Ureter (tissue), 1 donor: ENCODE measurements around the gene ASB16. TPM values are rescaled to one million over a fixed set of nuclear protein-coding genes. Genes with fewer than 3 reads are reported as not detected.

Source experiments
- DNase-seq: peaks from one replicate; pipeline ENCODE4 v3.0.0-alpha.2; 2020; ENCODE audit warnings: low spot score
- total RNA-seq: library from RNA; stranded (reverse); gene quantifications from one replicate; pipeline ENCODE4 v1.2.4, GENCODE V29; 2023
- donor health status: DM: yes; HTN: yes; CAD: no.

Gene ASB16
- total RNA-seq, 1 donor from 2014 or later, result 0.36 TPM

- DNase-seq, result no peak
These were observed 39.4 kb downstream of the ASB16 start for GRCh38 chr17:44209786-44210341.

- DNase-seq, result peak; percentile 86
These were observed 40.1 kb downstream of the ASB16 start for GRCh38 chr17:44210342-44211192.

DNA sequence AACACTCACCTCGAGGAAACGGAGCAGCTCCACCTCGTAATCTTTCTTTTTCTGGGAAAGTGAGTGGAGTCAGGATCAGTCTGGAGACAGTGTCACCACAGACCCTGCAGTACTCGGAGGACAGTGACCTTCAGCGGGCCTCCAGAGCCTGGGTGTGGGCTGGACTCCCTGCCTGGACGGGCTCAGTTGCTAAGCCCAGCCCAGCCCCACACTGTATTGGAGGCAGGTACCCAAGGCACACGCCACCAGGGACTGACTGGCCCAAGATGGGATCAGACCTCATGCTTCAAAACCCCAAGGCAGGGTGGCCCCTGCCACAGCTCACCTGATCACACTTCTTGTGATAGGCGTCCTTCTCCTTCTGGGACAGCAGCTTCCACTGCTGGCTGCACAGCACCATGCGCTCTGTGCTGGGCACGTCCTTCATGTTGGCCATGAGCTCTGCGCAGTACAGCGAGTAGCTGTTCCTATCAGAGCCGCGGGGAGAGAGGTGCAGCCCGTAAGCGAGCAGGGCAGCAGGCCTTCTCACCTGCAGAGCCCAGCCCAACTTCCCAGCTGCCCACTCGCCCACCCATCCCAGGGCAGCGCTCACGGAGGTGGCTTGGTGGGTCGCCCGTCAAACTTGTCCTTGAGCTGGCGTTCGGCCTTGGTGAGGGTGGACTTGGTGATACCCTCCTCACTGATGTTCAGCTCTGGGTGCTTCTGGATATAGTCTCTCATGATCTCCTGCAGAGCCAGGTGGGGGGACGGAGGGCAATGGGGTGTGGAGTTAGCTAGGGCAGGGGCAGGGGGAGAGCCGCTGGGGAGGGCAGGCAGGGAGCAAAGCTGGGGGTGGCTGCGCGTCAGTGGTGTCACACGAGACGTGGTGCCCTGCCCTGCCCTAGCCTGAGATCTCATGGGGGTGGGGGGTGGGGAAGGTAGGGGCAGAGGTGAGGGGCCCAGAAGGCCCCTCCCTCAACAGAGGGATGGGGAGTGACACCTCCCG, 41.1 kb downstream of the ASB16 start:
- no peak for DNase-seq

DNA sequence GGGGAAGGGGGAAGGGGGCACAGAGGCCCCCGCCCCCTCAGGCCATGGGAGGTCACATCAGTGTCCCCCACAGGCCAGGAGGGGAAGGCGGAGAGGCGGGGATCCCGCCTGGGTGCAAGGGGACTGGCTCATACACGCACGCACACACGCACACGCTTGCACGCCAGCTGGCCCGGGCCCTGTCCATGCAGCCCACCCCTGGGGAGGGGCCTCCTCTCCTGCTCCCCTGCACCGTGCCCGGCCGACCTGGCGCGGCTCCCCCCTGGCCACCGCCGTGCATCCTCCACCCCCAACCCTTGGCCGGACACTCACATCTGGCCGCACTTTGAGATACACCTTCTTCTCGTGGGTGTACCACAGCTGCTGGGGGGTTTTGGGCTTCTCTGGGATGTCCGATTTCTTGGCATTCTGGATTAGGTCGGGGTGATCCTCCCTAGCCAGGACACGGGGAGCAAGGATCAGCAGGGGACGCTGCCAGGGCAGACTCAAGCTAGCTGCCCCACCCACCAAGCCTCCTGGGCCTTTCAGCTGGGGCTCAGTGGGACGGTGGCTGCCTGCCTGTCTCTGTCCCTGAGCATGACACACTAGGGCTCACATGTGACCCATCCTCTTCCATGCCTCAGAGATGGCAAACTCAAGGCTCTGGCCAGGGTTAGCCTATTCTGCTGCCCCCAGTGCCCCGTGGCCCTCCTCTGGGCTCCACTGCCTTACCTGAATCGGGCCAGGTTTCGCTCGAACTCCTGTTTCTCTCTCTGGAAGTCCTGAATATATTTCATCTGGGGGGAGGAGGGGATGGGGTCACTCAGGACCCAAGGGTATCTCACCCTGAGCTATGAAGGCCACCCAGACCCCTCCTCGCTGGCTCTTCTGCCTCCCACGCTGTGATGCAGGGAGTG, 42.3 kb downstream of the ASB16 start:
- DNase-seq, result no peak

GRCh38 chr17:44213403-44214229, 43.1 kb downstream of the ASB16 start:
- no peak for DNase-seq

- no peak for DNase-seq
These were observed 43.7 kb downstream of the ASB16 start for GRCh38 chr17:44214230-44214494.

- DNase-seq, result no peak
These were observed 44.4 kb downstream of the ASB16 start for GRCh38 chr17:44214896-44215295.

GRCh38 chr17:44216173-44216572, 45.7 kb downstream of the ASB16 start:
- no peak for DNase-seq

DNA sequence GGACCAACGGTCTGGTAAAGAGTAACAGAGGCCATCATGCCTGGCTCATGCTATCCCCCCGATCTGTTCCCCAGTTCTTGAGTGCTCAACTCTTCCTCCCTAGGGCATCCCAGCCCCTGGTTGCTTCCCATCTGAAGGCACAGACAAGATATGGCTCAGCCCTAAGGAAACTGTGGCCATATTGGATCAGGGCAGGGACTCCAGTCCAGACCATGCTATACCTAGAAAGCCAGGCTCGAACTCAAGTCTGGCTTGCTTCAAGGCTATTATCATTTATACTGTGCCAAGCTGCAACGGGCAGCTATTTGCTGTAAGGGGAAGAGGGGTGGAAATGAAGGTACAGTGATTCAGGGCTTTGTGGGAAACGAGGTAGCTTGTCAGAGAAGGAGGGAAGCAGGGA, 46.2 kb downstream of the ASB16 start:
- DNase-seq, result no peak

DNA sequence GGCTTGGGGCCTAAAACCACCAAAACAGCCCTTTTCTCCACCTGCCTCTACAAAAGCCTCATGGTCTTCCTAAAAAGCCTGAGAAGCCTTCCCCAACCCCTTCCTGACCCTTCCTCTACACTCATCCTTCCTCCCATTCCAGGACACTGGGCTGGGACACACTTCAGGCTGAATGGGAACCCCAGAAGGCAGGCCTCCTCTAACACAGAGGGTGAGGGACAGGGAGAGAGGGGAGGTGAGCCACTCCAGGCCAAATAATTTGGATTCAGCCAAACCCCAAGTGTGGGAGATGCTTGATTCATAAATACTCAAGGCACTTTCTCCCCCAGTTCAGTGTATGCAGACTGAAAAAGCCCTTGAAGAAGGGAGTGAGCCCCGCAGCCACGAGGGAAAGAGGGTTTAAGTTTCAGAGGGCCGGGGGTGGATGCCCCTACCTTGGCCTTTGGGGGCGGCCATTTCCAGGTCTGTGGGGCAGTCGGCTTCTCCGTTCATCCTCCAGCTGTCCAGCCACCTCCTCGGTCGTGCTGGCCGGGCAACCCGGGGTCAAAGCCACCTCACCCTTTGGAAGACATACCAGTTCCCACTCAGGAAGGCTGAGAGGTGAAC, 47.3 kb downstream of the ASB16 start:
- DNase-seq, result peak; percentile 64

DNA sequence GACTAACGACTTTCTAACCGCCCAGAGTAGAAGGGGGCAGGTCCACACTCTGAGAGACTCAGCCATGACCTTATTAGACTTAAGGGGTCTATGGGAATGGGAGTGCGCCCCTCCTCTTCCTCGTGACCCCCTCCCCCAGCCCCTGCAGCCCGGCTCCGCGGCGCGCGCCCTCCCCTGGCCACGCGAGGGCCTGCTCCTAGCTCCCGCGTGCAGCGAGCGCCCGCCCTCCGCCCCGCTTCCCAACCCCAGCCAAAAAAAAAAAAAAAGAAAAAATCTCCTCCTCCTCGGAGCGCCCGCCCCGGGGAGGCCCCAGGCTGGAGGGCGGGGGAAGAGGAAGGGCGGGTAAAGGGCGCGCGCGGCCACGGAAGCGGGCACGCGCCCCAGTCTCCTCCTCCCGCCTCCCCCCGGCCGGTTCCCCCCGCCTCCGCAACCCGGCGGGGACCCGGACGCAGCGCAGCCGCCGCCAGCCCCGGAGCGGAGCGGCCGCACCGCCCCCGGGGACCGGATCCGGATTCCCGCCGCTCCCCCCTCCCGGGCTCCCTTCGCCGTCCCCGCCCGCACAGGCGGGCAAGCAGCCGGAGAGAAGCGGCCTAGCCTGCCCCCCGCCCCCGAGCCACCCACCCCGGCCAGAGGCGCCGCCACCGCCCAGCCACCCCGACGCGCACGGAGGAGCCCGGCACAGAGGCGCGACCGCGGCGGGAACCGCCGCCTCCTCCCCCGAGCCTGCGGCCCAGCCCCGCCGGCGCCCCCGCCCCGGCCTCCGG, 48.0 kb downstream of the ASB16 start:
- peak; percentile 91 for DNase-seq

DNA sequence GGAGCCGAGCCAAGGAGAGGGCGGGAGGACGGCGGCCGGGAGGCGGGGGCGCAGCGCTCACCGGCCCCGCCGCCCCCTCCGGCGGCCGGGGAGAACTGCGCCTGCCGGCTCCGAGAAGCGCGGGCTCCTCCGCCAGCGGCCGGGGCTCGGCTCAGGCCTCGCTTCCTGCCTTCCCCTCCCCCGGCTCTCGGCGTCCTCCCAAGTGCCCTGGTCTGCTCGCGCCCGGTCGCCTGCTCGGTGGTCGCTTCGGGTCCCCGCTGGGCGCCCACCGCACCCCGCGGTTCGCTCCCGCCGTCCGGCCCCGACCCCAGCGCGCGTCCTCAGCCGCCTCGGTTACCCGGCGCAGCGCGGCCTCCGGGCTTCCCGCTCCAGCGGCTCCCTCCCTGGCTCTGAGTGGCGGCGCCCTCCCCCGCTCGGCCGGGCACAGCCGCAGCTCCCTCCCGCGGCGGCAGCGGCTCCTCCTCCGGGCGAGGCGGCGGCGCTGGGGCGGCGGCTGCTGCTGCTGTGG, 48.7 kb downstream of the ASB16 start:
- DNase-seq, result peak; percentile 69

- peak; percentile 74 for DNase-seq
These were observed 49.2 kb downstream of the ASB16 start, which contains the start of gene UBTF for GRCh38 chr17:44219616-44220212. UBTF (minus strand) TSS chr17:44219675; CDS start chr17:44218229, 1,446 bp downstream.

DNA sequence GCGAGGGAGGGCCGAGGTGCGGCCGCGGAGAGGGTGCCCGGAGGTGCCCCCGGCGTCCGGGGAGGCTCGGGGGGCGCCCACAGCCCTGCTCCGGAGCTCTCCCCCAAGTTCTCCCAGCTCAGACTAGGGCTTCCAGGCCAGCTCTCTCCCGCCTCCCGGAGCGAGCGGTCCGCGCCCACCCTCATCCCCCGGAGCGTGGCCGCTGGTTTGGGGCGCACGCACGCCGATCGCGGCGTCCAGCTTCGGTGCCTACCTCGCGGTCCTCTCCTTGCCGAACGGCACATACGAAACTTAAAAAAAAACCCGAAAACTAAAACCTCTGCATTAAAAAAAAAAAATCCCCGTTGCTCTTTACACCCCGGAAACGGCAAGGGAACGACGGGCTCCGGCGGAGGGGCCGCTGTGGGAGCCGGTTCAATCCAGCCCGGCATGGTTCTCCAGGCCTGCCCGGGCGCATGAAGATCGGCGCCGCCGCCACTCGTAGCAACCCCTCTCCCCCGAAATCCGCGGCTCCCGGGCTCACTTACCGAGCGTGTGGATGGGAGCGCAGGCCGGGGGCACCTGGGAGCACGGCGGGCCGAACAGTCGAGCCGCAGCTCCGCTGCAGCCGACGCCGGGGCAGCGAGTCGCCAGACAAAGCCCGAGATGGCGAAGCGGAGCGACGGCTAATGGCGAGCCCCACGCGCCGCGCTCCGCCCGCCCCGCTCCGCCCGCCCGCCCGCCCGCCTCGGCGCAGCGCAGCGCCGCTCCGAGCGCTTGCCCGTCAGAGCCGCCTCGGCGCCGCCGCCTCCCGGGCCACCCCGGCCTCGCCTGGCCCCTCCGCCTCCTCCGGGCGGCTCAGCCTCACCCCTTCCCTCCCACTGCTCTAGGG, 49.9 kb downstream of the ASB16 start:
- DNase-seq, result peak; percentile 72

DNA sequence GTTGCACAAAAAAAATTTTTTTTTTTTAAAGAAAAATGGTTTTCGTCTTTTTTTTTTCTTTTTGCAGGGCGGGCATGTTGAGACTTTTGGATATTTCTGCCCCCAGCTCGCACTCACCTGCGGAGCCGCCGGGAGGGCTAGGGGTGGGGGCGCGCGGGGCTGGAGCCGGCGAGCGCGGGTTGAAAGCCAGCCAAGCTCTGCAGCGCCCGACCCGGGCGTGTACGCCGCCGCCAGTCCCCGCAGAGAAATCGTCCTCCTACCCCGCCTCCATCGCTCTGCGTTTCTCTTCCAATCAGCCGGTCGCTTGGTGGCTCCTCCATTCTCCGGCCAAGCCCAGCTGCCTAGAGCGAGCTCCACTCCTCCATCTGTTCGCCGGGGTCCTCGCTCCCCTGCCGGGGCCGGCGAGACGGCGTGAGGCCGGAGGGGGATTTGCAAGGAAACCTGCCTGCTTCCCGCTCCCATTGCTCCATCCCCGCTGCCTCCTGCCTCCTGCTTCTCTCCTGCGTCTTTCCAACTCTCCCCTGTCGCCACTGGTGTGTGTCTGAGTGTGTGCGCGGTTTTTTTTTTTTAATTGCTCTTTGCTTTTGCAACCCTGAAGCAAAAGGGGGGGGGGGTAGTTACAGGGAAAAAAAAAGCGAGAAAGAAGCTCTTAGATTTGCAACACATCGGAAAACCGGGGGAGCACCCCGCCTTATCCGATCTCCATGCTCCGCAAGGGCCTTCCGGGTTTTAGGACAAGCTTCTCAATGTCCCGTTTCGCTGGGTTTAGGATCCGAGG, 50.8 kb downstream of the ASB16 start:
- peak; percentile 80 for DNase-seq

- peak; percentile 60 for DNase-seq
These were observed 51.3 kb downstream of the ASB16 start for GRCh38 chr17:44221862-44222111.
